ENCODE data around the gene SNX27.

SNX27 gene

DNA sequence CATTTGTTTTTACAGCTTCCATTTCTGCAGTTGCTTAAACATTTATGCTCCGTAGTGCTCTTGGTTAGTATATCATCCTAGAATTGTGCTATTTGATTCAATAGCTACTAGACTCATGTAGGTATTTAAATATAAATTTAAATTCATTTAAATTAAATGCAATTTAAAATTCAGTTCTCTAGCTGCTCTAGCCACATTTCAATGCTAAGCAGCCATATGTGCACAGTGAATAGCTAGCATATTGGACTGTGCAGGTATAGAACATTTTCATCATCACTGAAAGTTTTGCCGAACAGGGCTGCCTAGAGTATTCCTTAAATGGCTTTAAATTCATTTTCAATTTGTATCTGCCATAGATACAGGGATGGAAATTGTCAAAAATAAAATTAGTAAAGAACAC lies 72.3 kb downstream of the SNX27 start:
- TF ChIP-seq CTCF (IDR thresholded peaks at IDR 0.05) = no peak
- H3K36me3 ChIP-seq = peaks cover 13 to 41% (median 27%) of the 10 kb centered on the region in 3 donors
- no peak overlapping the region for H3K4me3 ChIP-seq
- intact Hi-C loops (cut with DNase I; ENCODE audit: low total_unique reads) = no loop called here
- no peak for DNase-seq
- peaks cover 0 to 20% (median 8%) of the 10 kb centered on the region in 4 donors for H3K4me1 ChIP-seq
- no peaks in the 10 kb centered on the region for H3K27me3 ChIP-seq
- no peaks in the 10 kb centered on the region for H3K9me3 ChIP-seq
- no peak overlapping the region for H3K27ac ChIP-seq

GRCh38 chr1:151686561-151686960 lies 74.7 kb downstream of the SNX27 start:
- Histone ChIP-seq H3K4me3 (no peak overlapping the region), H3K27ac (no peak overlapping the region), H3K4me1 (peaks cover 0 to 4% (median under 1%) of the 10 kb centered on the region in 4 donors), H3K9me3 (no peaks in the 10 kb centered on the region), H3K27me3 (no peaks in the 10 kb centered on the region), H3K36me3 (peaks cover 13 to 57% (median 27%) of the 10 kb centered on the region in 3 donors)
- intact Hi-C loops (cut with DNase I; ENCODE audit: low total_unique reads) = no loop called here
- no peak for TF ChIP-seq CTCF (IDR thresholded peaks at IDR 0.05)
- DNase-seq = no peak

- H3K36me3 ChIP-seq = peaks cover 27 to 71% (median 28%) of the 10 kb centered on the region in 3 donors
- DNase-seq = no peak
- H3K9me3 ChIP-seq = no peaks in the 10 kb centered on the region
- no peak overlapping the region for H3K4me3 ChIP-seq
- no peaks in the 10 kb centered on the region for H3K4me1 ChIP-seq
- no peak for TF ChIP-seq CTCF (IDR thresholded peaks at IDR 0.05)
- intact Hi-C loops (cut with DNase I; ENCODE audit: low total_unique reads) = no loop called here
- H3K27me3 ChIP-seq = no peaks in the 10 kb centered on the region
- no peak overlapping the region for H3K27ac ChIP-seq
Observed at GRCh38 chr1:151689494-151689893, 77.6 kb downstream of the SNX27 start.

DNA sequence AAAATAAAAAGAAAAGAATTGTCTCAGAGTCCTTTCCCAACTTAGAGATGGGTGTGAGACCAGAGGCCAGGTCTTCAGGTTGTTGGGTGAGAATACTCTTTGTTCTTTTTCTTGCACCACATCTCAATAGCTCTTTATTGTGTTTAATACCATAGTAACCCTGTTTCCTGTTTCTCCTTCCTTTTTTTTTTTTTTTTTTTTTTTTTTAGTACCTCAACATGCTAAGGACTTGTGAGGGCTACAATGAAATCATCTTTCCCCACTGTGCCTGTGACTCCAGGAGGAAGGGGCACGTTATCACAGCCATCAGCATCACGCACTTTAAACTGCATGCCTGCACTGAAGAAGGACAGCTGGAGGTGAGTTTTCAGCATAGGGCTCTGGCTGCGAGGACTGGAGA lies 80.4 kb downstream of the SNX27 start:
- intact Hi-C loops (cut with DNase I; ENCODE audit: low total_unique reads) = no loop called here
- no peaks in the 10 kb centered on the region for H3K27me3 ChIP-seq
- H3K4me1 ChIP-seq = no peaks in the 10 kb centered on the region
- TF ChIP-seq CTCF (IDR thresholded peaks at IDR 0.05) = no peak
- no peaks in the 10 kb centered on the region for H3K9me3 ChIP-seq
- H3K27ac ChIP-seq = no peak overlapping the region
- no peak overlapping the region for H3K4me3 ChIP-seq
- peaks cover 28 to 76% (median 45%) of the 10 kb centered on the region in 3 donors for H3K36me3 ChIP-seq
- no peak for DNase-seq

- Histone ChIP-seq H3K36me3 (peaks cover 31 to 81% (median 55%) of the 10 kb centered on the region in 3 donors), H3K27ac (no peak overlapping the region), H3K27me3 (no peaks in the 10 kb centered on the region), H3K9me3 (no peaks in the 10 kb centered on the region), H3K4me3 (no peak overlapping the region), H3K4me1 (no peaks in the 10 kb centered on the region)
- peak; percentile 19 to 28 for TF ChIP-seq CTCF (IDR thresholded peaks at IDR 0.05)
- DNase-seq = no peak
- intact Hi-C loops (cut with DNase I; ENCODE audit: low total_unique reads) = no loop called here
Observed at GRCh38 chr1:151693057-151693651, 81.3 kb downstream of the SNX27 start.

DNA sequence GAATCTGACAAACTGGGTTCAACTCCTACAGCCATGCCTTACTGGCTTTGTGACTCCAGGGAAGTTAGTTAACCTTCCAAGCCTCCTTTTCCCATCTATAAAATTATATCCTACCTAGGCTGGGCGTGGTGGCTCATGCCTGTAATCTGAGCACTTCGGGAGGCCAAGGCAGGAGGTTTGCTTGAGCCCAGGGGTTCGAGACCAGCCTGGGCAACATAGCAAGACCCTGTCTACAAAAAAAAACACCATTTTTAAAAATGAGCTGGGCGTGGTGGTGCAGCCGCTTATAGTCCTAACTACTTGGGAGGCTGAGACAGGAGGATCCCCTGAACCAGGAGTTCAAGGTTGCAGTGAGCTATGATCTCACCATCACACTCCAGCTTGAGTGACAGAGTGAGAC lies 89.7 kb downstream of the SNX27 start:
- Histone ChIP-seq H3K27me3 (no peaks in the 10 kb centered on the region), H3K4me3 (no peak overlapping the region), H3K4me1 (no peaks in the 10 kb centered on the region), H3K9me3 (no peaks in the 10 kb centered on the region), H3K36me3 (peaks cover 36 to 52% (median 50%) of the 10 kb centered on the region in 3 donors), H3K27ac (no peak overlapping the region)
- TF ChIP-seq CTCF (IDR thresholded peaks at IDR 0.05) = no peak
- intact Hi-C loops (cut with DNase I; ENCODE audit: low total_unique reads) = no loop called here
- no peak for DNase-seq
